G401.6 (cell line): ENCODE results near the gene NCF1.
"Not testable (repeated sequence)": the region's sequence is repeated elsewhere in the genome, so short reads cannot be mapped to it uniquely, and the experiment has no call there.

Experiments
- FAIRE-seq: peaks from 2 replicates; lab custom pipeline; 2012; peaks lifted over from hg19 to GRCh38; lab: Jason Lieb, UNC

The NCF1 gene

DNA sequence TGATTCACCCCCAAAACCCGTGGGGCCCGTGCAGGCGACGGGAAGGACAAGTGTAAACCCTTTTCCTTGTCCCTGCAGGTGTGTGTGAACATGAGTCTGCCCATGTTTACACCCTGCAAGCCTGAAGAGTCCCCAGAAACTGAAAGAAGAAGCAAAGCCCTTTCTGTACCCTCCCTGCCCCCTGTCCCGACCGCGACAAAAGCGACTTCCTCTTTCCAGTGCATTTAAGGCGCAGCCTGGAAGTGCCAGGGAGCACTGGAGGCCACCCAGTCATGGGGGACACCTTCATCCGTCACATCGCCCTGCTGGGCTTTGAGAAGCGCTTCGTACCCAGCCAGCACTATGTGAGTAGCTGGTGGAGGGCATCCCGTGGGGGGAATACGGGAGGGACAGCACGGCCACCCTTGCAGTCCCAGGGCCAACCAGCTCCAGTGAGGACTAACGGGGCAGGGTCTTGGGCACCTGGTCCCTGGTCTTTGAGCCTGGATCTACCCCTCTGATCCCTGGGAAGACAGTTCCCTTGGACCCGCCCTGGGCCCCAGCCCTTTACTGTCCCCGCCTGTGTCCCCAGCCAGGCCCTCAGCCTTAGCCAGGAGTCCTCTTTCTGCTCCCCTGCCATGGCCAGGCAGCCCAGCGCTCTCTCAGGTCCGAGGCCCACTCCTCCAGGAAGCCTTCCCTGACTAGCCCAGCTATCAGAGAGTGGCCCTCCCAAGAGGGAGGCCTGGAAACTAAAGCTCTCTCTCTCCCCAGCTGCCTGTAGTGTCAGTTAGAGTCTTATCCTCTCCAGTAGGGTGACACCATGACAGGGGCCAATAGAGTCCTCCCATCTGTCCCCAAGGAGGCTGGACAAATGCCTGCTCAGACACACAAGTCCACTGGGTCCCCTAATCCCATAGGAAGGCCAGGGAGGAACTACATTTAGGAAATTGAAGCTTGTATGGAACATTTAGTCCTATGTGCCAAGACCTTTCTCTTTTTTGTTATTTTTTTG lies at the start of gene NCF1:
Gene NCF1, plus strand, starts transcription at position 252 of the 991 bp plus-strand sequence. Its CDS starts 21 bp downstream, at position 273.
- FAIRE-seq = not testable (repeated sequence)

DNA sequence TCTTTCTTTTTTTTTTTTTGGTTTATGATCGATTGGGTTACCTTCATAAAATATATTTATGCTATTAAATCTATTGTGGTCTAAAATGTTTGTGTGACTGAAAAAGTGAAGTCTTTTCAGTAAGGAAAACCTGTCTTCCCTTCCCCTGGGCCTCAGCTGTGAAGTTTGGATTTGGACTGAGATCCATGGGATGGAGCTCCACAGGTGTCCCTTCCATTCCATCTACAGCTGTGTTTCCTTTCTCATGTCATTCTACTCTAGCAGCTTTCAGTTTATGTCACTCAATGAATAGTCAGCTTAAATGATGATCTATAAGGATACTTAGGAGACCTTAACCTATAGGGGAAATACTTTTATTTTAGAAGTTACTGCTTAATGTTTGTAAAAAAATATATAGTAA lies 48.0 kb upstream of the NCF1 start:
- no peak for FAIRE-seq

GRCh38 chr7:74726309-74727101 lies 47.3 kb upstream of the NCF1 start:
- FAIRE-seq = no peak

GRCh38 chr7:74728686-74729085 lies 45.1 kb upstream of the NCF1 start:
- FAIRE-seq = not testable (repeated sequence)

GRCh38 chr7:74730186-74730585 lies 43.6 kb upstream of the NCF1 start:
- not testable (repeated sequence) for FAIRE-seq

DNA sequence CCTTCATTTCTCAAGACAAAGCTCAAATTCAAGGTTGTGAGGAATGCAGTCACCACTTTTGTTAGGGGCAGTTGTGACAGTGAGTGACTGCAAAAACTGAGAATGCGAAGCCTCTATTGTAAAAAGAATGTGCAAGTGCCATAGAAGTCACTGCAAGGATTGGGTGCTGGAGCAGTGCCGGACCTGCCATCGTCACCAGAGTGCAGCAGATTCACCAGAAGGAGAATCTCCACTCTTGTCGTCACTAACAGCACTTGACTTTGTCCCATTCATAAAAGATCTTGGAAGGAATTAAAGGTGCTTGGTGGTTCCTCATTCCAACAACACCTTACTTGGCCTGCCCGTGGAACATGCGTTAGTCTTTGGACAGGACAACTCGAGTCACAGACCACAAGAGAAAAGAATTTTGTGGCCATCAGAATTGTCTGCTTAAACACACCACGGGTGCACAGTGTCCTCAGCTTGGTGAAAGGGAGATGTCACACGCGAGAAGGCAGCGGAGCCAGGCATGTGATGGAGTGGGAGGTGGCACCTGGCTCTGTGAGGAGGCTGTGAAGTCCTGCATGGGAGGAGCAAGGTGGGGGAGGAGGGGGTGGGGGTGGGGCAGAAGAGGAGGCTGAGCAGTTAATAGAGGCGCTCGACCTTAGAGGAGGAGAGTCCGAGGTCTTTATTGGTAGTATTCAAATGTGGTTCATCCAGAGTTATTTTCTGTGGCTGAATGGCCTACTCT lies 33.7 kb upstream of the NCF1 start:
- not testable (repeated sequence) for FAIRE-seq

DNA sequence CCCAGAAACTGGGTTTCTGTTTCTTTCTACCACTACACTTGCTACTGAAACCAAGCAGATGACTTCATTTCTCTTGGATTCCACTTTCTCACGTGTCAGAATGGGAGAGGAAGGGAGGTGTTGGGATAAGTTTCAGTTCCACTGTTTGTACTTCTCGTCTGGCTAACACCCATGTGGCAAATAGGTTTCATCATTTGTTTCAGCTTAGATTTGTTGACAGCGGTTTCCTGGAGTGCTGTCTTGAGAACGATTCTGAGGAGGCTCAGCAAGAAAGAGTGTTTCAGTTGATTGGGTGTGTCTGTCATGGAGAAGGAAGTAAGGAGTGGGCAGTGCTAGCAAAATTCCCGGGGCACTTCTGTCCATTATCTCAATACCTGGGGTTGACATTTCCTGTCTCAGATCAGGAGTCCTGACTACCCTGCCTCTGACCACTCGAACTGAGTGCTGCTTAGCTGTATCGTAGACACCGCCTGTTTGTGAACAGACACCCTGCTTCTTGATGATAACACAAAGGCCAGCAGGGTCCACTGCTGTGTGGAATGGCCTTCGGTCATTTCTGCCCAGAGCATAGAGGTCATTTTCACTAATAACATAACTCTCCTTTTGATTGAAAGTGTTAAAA lies 29.8 kb upstream of the NCF1 start:
- not testable (repeated sequence) for FAIRE-seq

DNA sequence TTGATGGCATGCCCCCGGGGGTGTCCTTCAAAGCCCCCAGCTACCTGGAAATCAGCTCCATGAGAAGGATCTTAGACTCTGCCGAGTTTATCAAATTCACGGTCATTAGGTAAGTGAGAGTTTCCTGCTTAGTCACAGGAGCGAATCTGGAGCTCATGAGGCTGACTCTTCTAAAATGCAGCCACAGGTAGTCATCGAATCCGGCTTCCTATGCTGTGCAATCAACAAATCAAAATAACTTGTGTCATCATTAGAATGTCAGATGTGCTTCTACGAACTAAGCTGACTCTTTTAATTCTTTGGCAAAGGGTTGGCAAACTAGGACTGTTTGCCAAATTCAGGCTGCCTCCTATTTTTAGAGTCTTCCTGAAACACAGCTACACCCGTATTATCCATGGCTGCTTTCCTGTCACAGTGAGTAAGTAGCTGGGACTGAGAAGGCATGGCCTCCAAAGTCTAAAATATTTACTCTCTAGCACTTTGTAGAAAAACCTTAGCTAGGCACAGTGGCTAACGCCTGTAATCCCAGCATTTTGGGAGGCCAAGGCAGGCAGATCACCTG lies 19.8 kb upstream of the NCF1 start:
- not testable (repeated sequence) for FAIRE-seq

GRCh38 chr7:74756673-74757072 lies 17.1 kb upstream of the NCF1 start:
- FAIRE-seq = not testable (repeated sequence)

GRCh38 chr7:74758268-74758667 lies 15.5 kb upstream of the NCF1 start:
- not testable (repeated sequence) for FAIRE-seq

GRCh38 chr7:74758982-74759381 lies 14.8 kb upstream of the NCF1 start:
- FAIRE-seq = not testable (repeated sequence)

DNA sequence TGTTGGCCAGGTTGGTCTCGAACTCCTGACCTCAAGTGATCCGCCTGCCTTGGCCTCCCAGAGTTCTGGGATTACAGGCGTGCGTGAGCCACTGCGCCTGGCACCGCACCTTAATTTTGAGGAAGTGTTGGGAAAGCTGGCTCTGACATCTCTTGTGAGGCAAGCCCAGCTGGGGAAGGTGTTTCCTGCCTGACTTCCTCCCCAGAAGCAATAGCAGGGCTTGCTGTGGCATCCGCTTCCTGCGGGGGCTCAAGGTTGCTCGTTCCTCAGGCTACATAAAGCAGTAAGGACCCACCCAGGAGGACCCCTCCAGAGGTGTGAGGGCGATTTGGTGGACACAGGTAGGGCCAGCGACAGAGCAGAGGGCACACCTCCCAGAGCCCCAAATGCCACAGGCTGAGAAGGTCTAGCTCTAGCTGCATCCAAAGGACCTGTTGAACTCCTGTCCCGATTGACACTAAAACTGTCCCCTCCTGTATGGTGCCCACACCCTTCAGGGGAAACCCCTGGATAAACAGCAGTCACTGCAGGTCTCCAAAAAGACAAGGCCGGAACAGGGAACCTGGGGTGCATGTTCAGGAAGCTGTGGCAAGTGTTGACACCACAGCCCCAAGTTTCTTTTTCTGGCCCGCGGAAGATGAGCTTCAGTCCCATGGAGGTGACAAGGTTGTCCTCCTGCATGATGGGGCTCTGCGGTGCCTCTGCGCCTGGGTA lies 8.4 kb upstream of the NCF1 start:
- FAIRE-seq = not testable (repeated sequence)

- FAIRE-seq = not testable (repeated sequence)
These were observed 7.3 kb upstream of the NCF1 start for GRCh38 chr7:74766509-74766908.

- not testable (repeated sequence) for FAIRE-seq
These were observed 6.8 kb upstream of the NCF1 start for GRCh38 chr7:74766991-74767390.

- FAIRE-seq = not testable (repeated sequence)
These were observed 3.7 kb upstream of the NCF1 start for GRCh38 chr7:74770062-74770461.

- not testable (repeated sequence) for FAIRE-seq
These were observed 1.7 kb upstream of the NCF1 start for GRCh38 chr7:74772093-74772492.

DNA sequence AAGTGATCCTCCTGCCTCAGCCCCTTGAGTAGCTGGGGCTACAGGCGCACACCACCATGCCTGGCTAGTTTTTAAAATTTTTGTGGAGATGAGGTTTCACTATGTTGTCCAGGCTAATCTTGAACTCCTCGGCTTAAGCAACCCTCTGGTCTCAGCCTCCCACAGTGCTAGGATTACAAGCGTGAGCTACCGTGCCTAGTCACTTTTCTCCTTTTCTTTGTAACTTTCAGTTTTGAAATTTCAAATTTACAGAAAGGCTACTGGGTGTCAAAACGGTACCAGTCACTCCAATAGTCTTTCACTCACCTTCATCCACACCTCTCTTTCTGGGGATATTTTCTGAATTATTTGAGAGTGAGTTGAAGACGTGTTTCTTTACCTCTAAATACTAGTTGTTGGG lies 1.3 kb downstream of the NCF1 start:
- not testable (repeated sequence) for FAIRE-seq

DNA sequence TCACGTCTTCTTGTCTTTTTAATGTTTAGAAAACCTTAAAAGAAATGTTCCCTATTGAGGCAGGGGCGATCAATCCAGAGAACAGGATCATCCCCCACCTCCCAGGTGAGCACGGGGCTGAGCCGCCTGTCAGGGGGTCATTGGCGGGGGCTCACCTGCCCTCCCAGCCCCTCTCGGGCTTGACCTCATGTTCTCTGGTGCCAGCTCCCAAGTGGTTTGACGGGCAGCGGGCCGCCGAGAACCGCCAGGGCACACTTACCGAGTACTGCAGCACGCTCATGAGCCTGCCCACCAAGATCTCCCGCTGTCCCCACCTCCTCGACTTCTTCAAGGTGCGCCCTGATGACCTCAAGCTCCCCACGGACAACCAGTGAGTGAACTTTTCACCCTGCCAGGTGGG lies 5.2 kb downstream of the NCF1 start:
- FAIRE-seq = not testable (repeated sequence)

GRCh38 chr7:74781746-74782145 lies 7.9 kb downstream of the NCF1 start:
- not testable (repeated sequence) for FAIRE-seq

- not testable (repeated sequence) for FAIRE-seq
These were observed 9.8 kb downstream of the NCF1 start for GRCh38 chr7:74783595-74783994.
